ENCODE measurements around the gene SLC25A36.
A peak's percentile ranks its signal among the peaks of the same experiment; 100 is the strongest.
"Not testable (repeated sequence)": the region's sequence is repeated elsewhere in the genome, so short reads cannot be mapped to it uniquely, and the experiment has no call there.

SLC25A36 gene

GRCh38 chr3:141000027-141000663 is 58.5 kb downstream of the SLC25A36 start:
- DNase-seq: peak; percentile 18

DNA sequence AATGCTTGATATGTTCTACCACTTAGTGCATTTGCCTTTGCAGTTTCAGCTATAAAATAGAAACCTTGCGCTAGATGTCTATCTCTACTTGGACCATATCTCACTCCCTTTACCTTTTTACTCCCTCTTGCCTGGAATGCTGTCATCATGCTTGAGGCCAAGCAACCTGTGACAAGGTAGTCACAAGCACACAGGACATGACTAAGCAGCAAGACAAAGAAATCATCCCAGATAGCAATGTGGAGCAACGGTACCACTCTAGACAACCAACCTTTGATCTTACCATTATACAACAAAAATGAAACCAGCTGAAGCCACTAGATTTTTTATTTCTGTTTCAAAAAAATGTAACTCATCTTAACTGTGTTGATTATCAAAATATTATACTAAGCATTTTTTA is 59.0 kb downstream of the SLC25A36 start:
- DNase-seq: no peak

- no peak for DNase-seq
Observed at GRCh38 chr3:141006344-141006743, 64.7 kb downstream of the SLC25A36 start.

GRCh38 chr3:141009496-141009895 is 67.9 kb downstream of the SLC25A36 start:
- DNase-seq: no peak

DNA sequence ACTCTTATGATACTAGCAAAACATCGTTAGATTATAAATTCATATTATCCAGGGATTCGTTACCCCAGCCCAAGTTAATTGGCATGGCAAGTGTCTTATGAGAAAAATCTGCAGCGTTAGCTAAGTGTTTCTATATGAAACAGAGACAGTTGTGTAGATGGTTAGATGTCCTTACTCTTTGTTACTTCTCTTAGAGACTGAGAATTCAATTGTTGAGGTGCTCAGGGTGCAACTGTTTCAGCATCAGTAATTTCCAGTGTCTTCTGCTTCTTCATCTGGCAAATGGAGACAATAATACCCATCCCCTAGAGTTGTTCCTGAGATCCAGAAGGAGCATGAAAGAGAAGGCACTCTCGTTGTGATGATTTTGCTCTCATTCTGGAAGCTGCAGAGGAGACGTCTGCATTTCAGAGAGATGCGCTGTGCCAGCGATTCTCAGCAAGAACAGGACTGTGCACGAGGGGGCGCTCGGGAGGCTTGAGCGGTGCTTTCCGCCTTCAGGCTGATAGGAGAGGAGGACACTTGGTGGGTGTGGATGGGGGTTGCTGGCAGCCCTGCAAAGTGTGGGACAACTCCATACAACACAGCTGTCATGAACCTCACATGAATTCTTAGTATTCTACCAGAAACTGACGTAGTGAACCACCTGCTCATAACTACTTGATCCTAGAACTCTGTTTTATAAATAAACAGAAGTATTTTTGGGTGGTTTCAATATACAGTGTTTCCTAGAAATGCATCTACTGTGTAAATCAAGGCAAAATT is 69.8 kb downstream of the SLC25A36 start:
- DNase-seq: peak; percentile 52

- DNase-seq: no peak
Observed at GRCh38 chr3:141011997-141012262, 70.3 kb downstream of the SLC25A36 start.

GRCh38 chr3:141012571-141012970 is 70.9 kb downstream of the SLC25A36 start:
- DNase-seq: no peak

DNA sequence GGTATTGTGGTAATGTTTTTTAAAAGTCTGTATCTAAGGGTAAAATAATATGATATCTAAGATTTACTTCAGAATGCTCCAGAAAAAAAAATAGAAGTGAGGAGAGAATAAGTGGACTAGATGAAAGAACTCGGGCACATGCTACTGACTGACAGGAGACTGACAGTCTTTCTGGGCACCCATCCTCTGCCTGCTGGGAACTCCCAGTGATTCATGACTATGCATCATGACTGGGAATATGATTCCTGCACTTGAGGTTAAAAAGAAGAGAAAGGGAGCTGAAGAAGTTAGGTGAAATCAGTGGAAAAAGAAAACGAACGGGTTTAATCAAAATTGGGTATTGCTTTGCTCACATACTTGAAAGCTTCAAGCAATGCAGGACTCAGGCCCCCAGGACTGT is 73.8 kb downstream of the SLC25A36 start:
- DNase-seq: no peak

- not testable (repeated sequence) for DNase-seq
Observed at GRCh38 chr3:141017366-141018322, 76.0 kb downstream of the SLC25A36 start.

GRCh38 chr3:141019244-141019643 is 77.6 kb downstream of the SLC25A36 start:
- DNase-seq: no peak

GRCh38 chr3:141020143-141020830 is 78.7 kb downstream of the SLC25A36 start:
- DNase-seq: no peak

GRCh38 chr3:141021261-141021660 is 79.6 kb downstream of the SLC25A36 start:
- no peak for DNase-seq

Measured in NCI-H526 treated with DMSO at 0.1 percent for 48 hours (cell line).